IMR-90 (cell line): ENCODE data around the gene TENM3. TPM values are rescaled to one million over a fixed set of nuclear protein-coding genes. Genes with fewer than 3 reads are reported as not detected.

Experiments used
- ATAC-seq: fragments of 200-7000 bp; cut with Tn5 transposase; 2 replicates; pipeline ENCODE4 v1.9.1; 2020; ENCODE audit warnings: low read depth, mild to moderate bottlenecking, moderate library complexity
- BruUV-seq: library from RNA; stranded (reverse); fragments of 400-500 nt; replicated peaks from 2 replicates; lab custom pipeline; 2021; lab: Mats Ljungman, UMichigan
- CTCF ChIA-PET: fragments of 300-600 bp; formaldehyde crosslinking; extraction: SDS; loops from one replicate; lab custom pipeline; 2021; ENCODE audit warnings: antibody characterized with exemption; lab: Yijun Ruan, JAX
- POLR2A ChIA-PET: fragments of 300-600 bp; sonication (Branson Sonifier 250); formaldehyde crosslinking; loops from one replicate; lab custom pipeline; 2022; ENCODE audit warnings: antibody characterized with exemption; ENCODE audit not compliant: unreplicated experiment; lab: Charles Lee
- DNase-seq: peaks from one replicate; pipeline ENCODE4 v3.0.0; 2013
- H2AFZ ChIP-seq: replicated peaks from 2 replicates; pipeline ENCODE3; 2013; ENCODE audit warnings: low read length, mild to moderate bottlenecking; ENCODE audit not compliant: poor library complexity
- H2AK5ac ChIP-seq: 2 replicates; pipeline ENCODE4 v1.6.1; 2013; ENCODE audit warnings: low read depth, low read length, inconsistent platforms
- H2AK9ac ChIP-seq: replicated peaks from 2 replicates; pipeline ENCODE3; 2013; ENCODE audit warnings: mild to moderate bottlenecking, low read depth, low read length, moderate library complexity; ENCODE audit not compliant: poor library complexity
- H2BK120ac ChIP-seq: 2 replicates; pipeline ENCODE4 v1.6.1; 2013; ENCODE audit warnings: low read depth, low read length, inconsistent platforms
- H2BK15ac ChIP-seq: 3 replicates; pipeline ENCODE4 v1.6.1; 2013; ENCODE audit warnings: low read depth, low read length, inconsistent platforms
- H2BK20ac ChIP-seq: 2 replicates; pipeline ENCODE4 v1.6.1; 2013; ENCODE audit warnings: low read depth, mild to moderate bottlenecking, inconsistent platforms, low read length, moderate library complexity
- H2BK5ac ChIP-seq: 2 replicates; pipeline ENCODE4 v1.6.1; 2013; ENCODE audit warnings: mild to moderate bottlenecking, low read depth, low read length, inconsistent platforms; ENCODE audit not compliant: poor library complexity, severe bottlenecking
- H3K14ac ChIP-seq: replicated peaks from 2 replicates; pipeline ENCODE4 v1.6.1; 2013; ENCODE audit warnings: low read depth, low read length, inconsistent platforms
- H3K18ac ChIP-seq: 2 replicates; pipeline ENCODE4 v1.6.1; 2013; ENCODE audit warnings: low read depth, low read length, control low read depth
- H3K23ac ChIP-seq: 2 replicates; pipeline ENCODE4 v1.6.1; 2013; ENCODE audit warnings: low read depth, low read length, inconsistent platforms
- H3K27ac ChIP-seq: 2 replicates; pipeline ENCODE4 v1.5.1; 2013; ENCODE audit warnings: mild to moderate bottlenecking, control low read depth, low read length; ENCODE audit not compliant: insufficient read depth
- H3K27me3 ChIP-seq: 2 replicates; pipeline ENCODE4 v1.6.1; 2013; ENCODE audit warnings: low read length; ENCODE audit not compliant: control insufficient read depth, insufficient read depth
- H3K36me3 ChIP-seq: 2 replicates; pipeline ENCODE4 v1.6.1; 2013; ENCODE audit warnings: low read length, mixed read lengths; ENCODE audit not compliant: control insufficient read depth, insufficient read depth
- H3K4ac ChIP-seq: 2 replicates; pipeline ENCODE4 v1.6.1; 2013; ENCODE audit warnings: low read depth, low read length, inconsistent platforms
- H3K4me1 ChIP-seq: 2 replicates; pipeline ENCODE4 v1.6.1; 2013; ENCODE audit warnings: low read length, mixed read lengths; ENCODE audit not compliant: control insufficient read depth, insufficient read depth
- H3K4me2 ChIP-seq: 2 replicates; pipeline ENCODE4 v1.6.1; 2013; ENCODE audit warnings: low read depth, mild to moderate bottlenecking, control low read depth, low read length, moderate library complexity
- H3K4me3 ChIP-seq: 2 replicates; pipeline ENCODE4 v1.5.1; 2013; ENCODE audit warnings: low read depth, mild to moderate bottlenecking, control low read depth, low read length, moderate library complexity; ENCODE audit not compliant: insufficient read depth
- H3K56ac ChIP-seq: 2 replicates; pipeline ENCODE4 v1.6.1; 2013; ENCODE audit warnings: low read length, inconsistent platforms; ENCODE audit not compliant: insufficient read depth; ENCODE audit errors: extremely low read depth
- H3K79me1 ChIP-seq, 2 experiments: 2 replicates each; pipeline ENCODE4 v1.6.1; 2013; ENCODE audit warnings: low read length in 2 of 2, inconsistent platforms in 1 of 2, low read depth in 1 of 2
- H3K9ac ChIP-seq: 2 replicates; pipeline ENCODE4 v1.6.1; 2013; ENCODE audit warnings: low read depth, low read length, control low read depth
- H3K9me1 ChIP-seq: 2 replicates; pipeline ENCODE4 v1.6.1; 2013; ENCODE audit warnings: low read length, inconsistent platforms; ENCODE audit not compliant: insufficient read depth
- H3K9me3 ChIP-seq: 2 replicates; pipeline ENCODE4 v1.6.1; 2013; ENCODE audit warnings: low read length; ENCODE audit not compliant: control insufficient read depth, insufficient read depth
- H4K20me1 ChIP-seq: 2 replicates; pipeline ENCODE4 v1.6.1; 2013; ENCODE audit warnings: low read length, inconsistent platforms; ENCODE audit not compliant: insufficient read depth
- H4K5ac ChIP-seq: 2 replicates; pipeline ENCODE4 v1.6.1; 2013; ENCODE audit warnings: mild to moderate bottlenecking, low read depth, low read length, control low read depth
- H4K8ac ChIP-seq, 2 experiments: 2 replicates each; pipeline ENCODE4 v1.6.1; 2013; ENCODE audit warnings: low read depth in 2 of 2, low read length in 2 of 2, control low read depth in 1 of 2, inconsistent platforms in 1 of 2
- H4K91ac ChIP-seq: 2 replicates; pipeline ENCODE4 v1.6.1; 2013; ENCODE audit warnings: low read depth, low read length, inconsistent platforms; ENCODE audit not compliant: insufficient read depth
- CEBPB ChIP-seq: IDR thresholded peaks from 2 replicates; pipeline ENCODE4 v1.6.1; 2012; ENCODE audit warnings: low read depth, low read length, improper control_type of control experiment
- CHD1 ChIP-seq: IDR thresholded peaks from 2 replicates; pipeline ENCODE4 v1.6.1; 2012; ENCODE audit warnings: low read depth, low read length, improper control_type of control experiment
- ELK1 ChIP-seq: fragments of 150-350 bp; IDR thresholded peaks from 2 replicates; pipeline ENCODE4 v1.6.1; 2016; ENCODE audit warnings: low read depth, mild to moderate bottlenecking, low read length, moderate library complexity, borderline replicate concordance
- MAFK ChIP-seq: IDR thresholded peaks from 2 replicates; pipeline ENCODE4 v1.6.1; 2012; ENCODE audit warnings: low read depth, low read length, improper control_type of control experiment
- MAZ ChIP-seq: IDR thresholded peaks from 2 replicates; pipeline ENCODE4 v1.6.1; 2012; ENCODE audit warnings: low read depth, mild to moderate bottlenecking, low read length, improper control_type of control experiment, moderate library complexity, borderline replicate concordance
- MXI1 ChIP-seq: IDR thresholded peaks from 2 replicates; pipeline ENCODE4 v1.6.1; 2012; ENCODE audit warnings: low read depth, mild to moderate bottlenecking, low read length, moderate library complexity, borderline replicate concordance
- POLR2A ChIP-seq: IDR thresholded peaks from 2 replicates; pipeline ENCODE4 v1.6.1; 2012; ENCODE audit warnings: mild to moderate bottlenecking, low read depth, low read length
- RFX5 ChIP-seq: IDR thresholded peaks from 2 replicates; pipeline ENCODE4 v1.8.0; 2012; ENCODE audit warnings: low read depth, mild to moderate bottlenecking, low read length, moderate library complexity
- WGBS, 2 experiments: methylation state at CpG; one replicate each; pipeline versions ENCODE4 v1.1.5 to v1.1.7; 2013; ENCODE audit warnings: missing lambda C conversion rate in 2 of 2; ENCODE audit not compliant: insufficient read length in 1 of 2; ENCODE audit errors: extremely low coverage in 2 of 2; 5-methylcytosine and 5-hydroxymethylcytosine counted together
- dilution Hi-C: fragments of 300-500 bp; cut with HindIII; formaldehyde crosslinking; loops from one replicate; pipeline ENCODE4 v1.14.3; 2018; ENCODE audit warnings: low sequenced_read_pairs; ENCODE audit not compliant: unreplicated experiment
- in situ Hi-C: fragments of 300-500 bp; cut with MboI; formaldehyde crosslinking; loops from 3 replicates; pipeline ENCODE4 v1.14.3; 2019; ENCODE audit warnings: low sequenced_read_pairs, inconsistent platforms, mixed read lengths
- intact Hi-C: fragments of 100-400 bp; cut with micrococcal nuclease; formaldehyde crosslinking; loops from 2 replicates; pipeline ENCODE4 v1.10.0; 2022
- polyA plus RNA-seq, 3 experiments: library from polyadenylated mRNA; depleted of rRNA; stranded (reverse); fragments of >200 nt; gene quantifications; 2 replicates each; pipeline ENCODE4 v1.2.3, GENCODE V29; 2012; ENCODE audit warnings: low replicate concordance in 1 of 3
- total RNA-seq: library from RNA; depleted of rRNA; stranded (reverse); fragments of >200 nt; gene quantifications from 2 replicates; pipeline ENCODE4 v1.2.3, GENCODE V29; 2012

TENM3 gene
- total and polyA plus RNA-seq, 2 of the 4 experiments (the other 2 are of a cell fraction) = 29.9 to 173 TPM

GRCh38 chr4:182492423-182492822 is 249.2 kb downstream of the TENM3 start:
- Histone ChIP-seq H4K5ac (no peak overlapping the region), H3K23ac (no peak overlapping the region), H3K9me1 (peaks cover 4% of the 10 kb centered on the region), H2AK9ac (no peak overlapping the region), H4K20me1 (no peaks in the 10 kb centered on the region), H3K14ac (no peak overlapping the region), H3K27me3 (no peaks in the 10 kb centered on the region), H2BK120ac (no peak overlapping the region), H3K4me1 (peaks cover 7% of the 10 kb centered on the region), H2BK20ac (no peak overlapping the region), H2BK15ac (no peak overlapping the region), H2AFZ (no peak overlapping the region), H2AK5ac (no peak overlapping the region), H3K4me2 (peak overlapping the region; percentile 74), H3K27ac (no peak overlapping the region), H3K9me3 (no peaks in the 10 kb centered on the region), H3K9ac (no peak overlapping the region; the same call in 1 of the 2 replicates), H3K4me3 (peak overlapping the region; percentile 50; the same call in 1 of the 2 replicates), H3K4ac (no peak overlapping the region), H3K79me1 (peaks cover 11 to 16% of the 10 kb centered on the region in 2 experiments; a peak in 3 of 4 replicates), H3K18ac (no peak overlapping the region), H3K56ac (no peak overlapping the region), H4K91ac (no peak overlapping the region), H2BK5ac (peak overlapping the region; percentile 18), H4K8ac (no peak overlapping the region), H3K36me3 (no peaks in the 10 kb centered on the region)
- WGBS, 2 experiments = no CpG with 5 or more reads among the region's 3 CpGs
- ATAC-seq = peak; percentile 72
- ChIA-PET POLR2A (no interaction called here), CTCF (no interaction called here)
- peak; percentile 76 for DNase-seq
- dilution Hi-C loops = no loop called here
- in situ Hi-C loops = no loop called here
- intact Hi-C loops = loop anchor here (5.0 kb wide), 1 partner anchor 40 kb away; no protein-coding TSS in a partner anchor
- no TSS peak for BruUV-seq
- TF ChIP-seq MAFK (no peak), MAZ (no peak), RFX5 (no peak), CHD1 (no peak), MXI1 (no peak), POLR2A (no peak), ELK1 (no peak), CEBPB (0 out of 2 replicates have a peak, but pooled peaks have one; percentile 7)
